HG03280 (cell line): ENCODE data around the gene DNAJB4.
"Not testable (repeated sequence)": the region's sequence is repeated elsewhere in the genome, so short reads cannot be mapped to it uniquely, and the experiment has no call there.

Experiments used
- ATAC-seq: cut with Tn5 transposase; IDR thresholded peaks from one replicate; pipeline ENCODE4 v1.9.1; 2021; ENCODE audit warnings: mild to moderate bottlenecking, moderate library complexity; ENCODE audit not compliant: unreplicated experiment

Gene DNAJB4

GRCh38 chr1:78004719-78005447, at the start of gene DNAJB4:
Gene DNAJB4, plus strand, starts transcription at chr1:78004939. Its CDS starts 172 bp downstream, at chr1:78005111.
- ATAC-seq: peak; percentile 98

GRCh38 chr1:77955709-77956108, 49.0 kb upstream of the DNAJB4 start:
- ATAC-seq: no peak

GRCh38 chr1:77956464-77956863, 48.3 kb upstream of the DNAJB4 start:
- ATAC-seq: no peak

GRCh38 chr1:77958391-77958790, 46.3 kb upstream of the DNAJB4 start:
- no peak for ATAC-seq

GRCh38 chr1:77958850-77959249, 45.9 kb upstream of the DNAJB4 start:
- ATAC-seq: no peak

- no peak for ATAC-seq
These were observed 43.3 kb upstream of the DNAJB4 start for GRCh38 chr1:77961392-77961791.

GRCh38 chr1:77966291-77966690, 38.4 kb upstream of the DNAJB4 start:
- no peak for ATAC-seq

- no peak for ATAC-seq
These were observed 34.5 kb upstream of the DNAJB4 start for GRCh38 chr1:77970192-77970591.

- ATAC-seq: no peak
These were observed 32.7 kb upstream of the DNAJB4 start for GRCh38 chr1:77972080-77972479.

- ATAC-seq: no peak
These were observed 29.4 kb upstream of the DNAJB4 start for GRCh38 chr1:77975386-77975785.

- ATAC-seq: no peak
These were observed 28.8 kb upstream of the DNAJB4 start for GRCh38 chr1:77975907-77976306.

GRCh38 chr1:77976433-77977076, 28.2 kb upstream of the DNAJB4 start:
- ATAC-seq: no peak

GRCh38 chr1:77977989-77978292, 26.8 kb upstream of the DNAJB4 start:
- peak; percentile 1 for ATAC-seq

- ATAC-seq: peak; percentile 65
These were observed 26.3 kb upstream of the DNAJB4 start for GRCh38 chr1:77978293-77978968.

GRCh38 chr1:77978969-77979876, 25.5 kb upstream of the DNAJB4 start, which contains the start of gene FUBP1:
Gene FUBP1, minus strand, starts transcription at chr1:77979072. Its CDS starts 68 bp downstream, at chr1:77979004.
- ATAC-seq: peak; percentile 75

- not testable (repeated sequence) for ATAC-seq
These were observed 21.3 kb upstream of the DNAJB4 start for GRCh38 chr1:77983352-77983996.

GRCh38 chr1:77983997-77984355, 20.8 kb upstream of the DNAJB4 start:
- no peak for ATAC-seq

GRCh38 chr1:77984629-77985028, 20.1 kb upstream of the DNAJB4 start:
- ATAC-seq: no peak

GRCh38 chr1:77986810-77987209, 17.9 kb upstream of the DNAJB4 start:
- no peak for ATAC-seq

- ATAC-seq: no peak
These were observed 16.8 kb upstream of the DNAJB4 start for GRCh38 chr1:77987919-77988318.

GRCh38 chr1:77989744-77990143, 15.0 kb upstream of the DNAJB4 start:
- no peak for ATAC-seq
